Hepatocyte (in vitro differentiated cells): ENCODE measurements around the gene CDK4.

Experiments used
- CTCF ChIP-seq: fragments of 200-600 bp; sonication (generic); IDR thresholded peaks from 2 replicates; pipeline ENCODE4 v1.5.1; 2016; ENCODE audit warnings: antibody characterized with exemption, mild to moderate bottlenecking; ENCODE audit not compliant: poor library complexity
- EZH2 ChIP-seq: fragments of 200-600 bp; sonication (generic); IDR thresholded peaks from 2 replicates; pipeline ENCODE4 v1.6.1; 2016; ENCODE audit warnings: antibody characterized with exemption, mild to moderate bottlenecking, borderline replicate concordance

DNA sequence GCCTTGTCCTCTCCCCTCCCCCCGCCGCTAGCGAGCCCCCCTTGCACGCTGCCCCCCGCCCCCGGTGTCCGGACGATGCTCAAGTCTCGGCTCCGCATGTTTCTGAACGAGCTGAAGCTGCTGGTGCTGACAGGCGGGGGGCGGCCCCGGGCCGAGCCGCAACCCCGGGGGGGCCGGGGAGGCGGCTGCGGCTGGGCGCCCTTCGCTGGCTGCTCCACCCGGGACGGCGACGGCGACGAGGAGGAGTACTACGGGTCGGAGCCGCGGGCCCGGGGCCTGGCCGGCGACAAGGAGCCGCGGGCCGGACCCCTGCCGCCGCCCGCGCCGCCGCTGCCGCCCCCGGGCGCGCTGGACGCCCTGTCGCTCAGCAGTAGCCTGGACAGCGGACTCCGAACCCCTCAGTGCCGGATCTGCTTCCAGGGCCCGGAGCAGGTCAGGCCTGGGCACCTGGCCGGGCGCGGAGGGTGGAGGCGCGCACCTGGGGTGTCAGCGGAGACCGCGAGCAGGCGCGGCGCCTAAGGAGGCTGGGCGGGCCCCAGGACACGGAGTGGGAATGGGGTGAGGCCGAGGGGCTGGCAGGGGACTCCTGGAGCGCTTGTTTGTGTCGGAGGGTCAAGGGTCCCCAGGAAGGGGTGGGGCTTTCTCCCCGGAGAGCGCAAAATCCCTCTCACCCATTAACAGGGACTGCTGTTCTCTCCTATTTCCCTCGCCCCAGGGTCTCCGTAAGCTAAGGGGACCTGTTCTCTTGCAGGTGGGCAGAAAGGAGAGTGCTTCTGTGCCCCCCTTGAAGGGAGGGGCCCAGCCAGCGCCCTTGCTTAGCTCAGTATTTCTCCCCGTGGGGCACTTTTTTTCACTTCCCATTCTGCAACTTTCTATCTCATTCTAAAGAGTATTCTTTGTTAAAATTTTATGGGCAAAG is 3.6 kb upstream of the CDK4 start:
- TF ChIP-seq CTCF (no peak), EZH2 (no peak)
